Thyroid gland (tissue), 4 donors: ENCODE measurements around the gene UPF3A.

Source experiments
- CTCF ChIP-seq, 6 experiments: fragments of 200-600 bp in 3 of 6; fragments of 450-650 bp in 3 of 6; sonication (generic) in 3 of 6; IDR thresholded peaks; one replicate each; pipeline ENCODE4 v1.5.1; 2016 to 2019; ENCODE audit warnings: antibody characterized with exemption in 6 of 6, mild to moderate bottlenecking in 2 of 6, inconsistent platforms in 1 of 6, moderate library complexity in 1 of 6
- POLR2A ChIP-seq, 2 donors: fragments of 450-650 bp; IDR thresholded peaks; one replicate each; pipeline ENCODE4 v1.6.1; 2017; ENCODE audit warnings: antibody characterized with exemption in 2 of 2, mild to moderate bottlenecking in 2 of 2, moderate library complexity in 1 of 2

GRCh38 chr13:114315074-114315785 is 33.8 kb downstream of the UPF3A start:
- no peak for TF ChIP-seq POLR2A (IDR thresholded peaks at IDR 0.05)
- TF ChIP-seq CTCF (IDR thresholded peaks at IDR 0.05) = no peak
